HG02885 (cell line): ENCODE results near the gene IL2RA.
"Not testable (repeated sequence)": the region's sequence is repeated elsewhere in the genome, so short reads cannot be mapped to it uniquely, and the experiment has no call there.

Experiments
- ATAC-seq: cut with Tn5 transposase; IDR thresholded peaks from one replicate; pipeline ENCODE4 v1.9.1; 2021; ENCODE audit warnings: mild to moderate bottlenecking; ENCODE audit not compliant: unreplicated experiment, poor library complexity

The IL2RA gene

GRCh38 chr10:6044751-6045313, 17.3 kb downstream of the IL2RA start:
- ATAC-seq, result no peak

GRCh38 chr10:6044060-6044459, 18.1 kb downstream of the IL2RA start:
- ATAC-seq, result no peak

- ATAC-seq, result not testable (repeated sequence)
These were observed 18.8 kb downstream of the IL2RA start for GRCh38 chr10:6043377-6043776.

- ATAC-seq, result no peak
These were observed 22.0 kb downstream of the IL2RA start for GRCh38 chr10:6040205-6040604.

- ATAC-seq, result no peak
These were observed 22.5 kb downstream of the IL2RA start for GRCh38 chr10:6039711-6040110.

- peak; percentile 47 for ATAC-seq
These were observed 24.0 kb downstream of the IL2RA start for GRCh38 chr10:6038071-6038631.

GRCh38 chr10:6037422-6037821, 24.7 kb downstream of the IL2RA start:
- ATAC-seq, result no peak

- ATAC-seq, result peak; percentile 65
These were observed 25.3 kb downstream of the IL2RA start for GRCh38 chr10:6036861-6037321.

- ATAC-seq, result no peak
These were observed 26.1 kb downstream of the IL2RA start for GRCh38 chr10:6035931-6036575.

GRCh38 chr10:6035101-6035834, 26.9 kb downstream of the IL2RA start:
- no peak for ATAC-seq

GRCh38 chr10:6034371-6034770, 27.8 kb downstream of the IL2RA start:
- ATAC-seq, result no peak

GRCh38 chr10:6033954-6034353, 28.2 kb downstream of the IL2RA start:
- no peak for ATAC-seq

- no peak for ATAC-seq
These were observed 31.2 kb downstream of the IL2RA start for GRCh38 chr10:6030940-6031339.

- no peak for ATAC-seq
These were observed 31.9 kb downstream of the IL2RA start for GRCh38 chr10:6030217-6030616.

- no peak for ATAC-seq
These were observed 34.2 kb downstream of the IL2RA start for GRCh38 chr10:6027929-6028328.

GRCh38 chr10:6025683-6026255, 36.4 kb downstream of the IL2RA start:
- no peak for ATAC-seq

- no peak for ATAC-seq
These were observed 37.9 kb downstream of the IL2RA start for GRCh38 chr10:6024334-6024682.

GRCh38 chr10:6023661-6024333, 38.4 kb downstream of the IL2RA start:
- ATAC-seq, result no peak

- no peak for ATAC-seq
These were observed 39.5 kb downstream of the IL2RA start for GRCh38 chr10:6022660-6023059.

GRCh38 chr10:6020826-6021225, 41.3 kb downstream of the IL2RA start:
- ATAC-seq, result no peak
